Measurements from ENCODE around the gene IL25.

The IL25 gene

DNA sequence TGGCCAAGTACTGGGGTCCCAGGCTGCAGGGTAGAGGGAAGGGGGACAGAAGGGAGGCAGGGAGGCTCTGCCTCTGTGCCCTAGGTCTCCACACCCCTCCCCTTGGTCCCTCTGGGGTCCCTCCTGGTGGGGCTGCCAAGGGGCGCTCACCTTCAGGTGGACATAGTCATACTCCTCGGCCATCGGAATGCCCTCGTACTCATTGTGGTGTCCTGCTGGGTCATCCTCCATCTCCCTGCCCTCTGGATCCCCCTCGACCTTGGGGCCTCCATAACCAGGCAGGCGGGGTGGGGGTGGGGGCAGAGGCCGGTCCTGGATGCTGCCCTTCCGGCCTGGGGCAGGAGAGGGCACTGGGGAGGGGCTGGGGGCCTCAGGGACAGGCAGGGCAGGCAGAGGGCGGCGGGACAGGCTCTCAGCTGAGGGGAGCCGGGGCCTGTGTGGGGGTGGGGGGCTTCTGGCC is 13.4 kb upstream of the IL25 start:
- no peak overlapping the region for H2AFZ ChIP-seq (ENCODE audit: low read length)
- no peaks in the 10 kb centered on the region for H3F3A ChIP-seq (ENCODE audit: insufficient read depth, low read length)
- no peak overlapping the region for H3K9ac ChIP-seq (ENCODE audit: low read length)
- H3K4me1 ChIP-seq (ENCODE audit: insufficient read depth, low read length, severe bottlenecking), result no peaks in the 10 kb centered on the region
- no peak overlapping the region for H3K27ac ChIP-seq (ENCODE audit: low read depth, low read length, poor library complexity, severe bottlenecking)
- H3K79me2 ChIP-seq (ENCODE audit: insufficient read depth, low read length), result no peaks in the 10 kb centered on the region
- no peaks in the 10 kb centered on the region for H3K9me3 ChIP-seq (ENCODE audit: low read length)
- H3K9me2 ChIP-seq (ENCODE audit: low read depth, low read length), result no peaks in the 10 kb centered on the region
- TF ChIP-seq EZH2 (IDR thresholded peaks at IDR 0.05; ENCODE audit: borderline replicate concordance, low read length), result no peak
- TF ChIP-seq CTCF (IDR thresholded peaks at IDR 0.05; ENCODE audit: low read length), result no peak
- H3K36me3 ChIP-seq (ENCODE audit: insufficient read depth, low read length), result no peaks in the 10 kb centered on the region
- no peaks in the 10 kb centered on the region for H4K20me1 ChIP-seq (ENCODE audit: insufficient read depth, low read length)
- no peak overlapping the region for H3K4me3 ChIP-seq (ENCODE audit: low read depth, low read length, poor library complexity, severe bottlenecking)
- no peak overlapping the region for H3K4me2 ChIP-seq (ENCODE audit: low read length)
- peaks cover 5% of the 10 kb centered on the region; the same call in 1 of the 2 replicates for H3K27me3 ChIP-seq (ENCODE audit: insufficient read depth, low read length)

DNA sequence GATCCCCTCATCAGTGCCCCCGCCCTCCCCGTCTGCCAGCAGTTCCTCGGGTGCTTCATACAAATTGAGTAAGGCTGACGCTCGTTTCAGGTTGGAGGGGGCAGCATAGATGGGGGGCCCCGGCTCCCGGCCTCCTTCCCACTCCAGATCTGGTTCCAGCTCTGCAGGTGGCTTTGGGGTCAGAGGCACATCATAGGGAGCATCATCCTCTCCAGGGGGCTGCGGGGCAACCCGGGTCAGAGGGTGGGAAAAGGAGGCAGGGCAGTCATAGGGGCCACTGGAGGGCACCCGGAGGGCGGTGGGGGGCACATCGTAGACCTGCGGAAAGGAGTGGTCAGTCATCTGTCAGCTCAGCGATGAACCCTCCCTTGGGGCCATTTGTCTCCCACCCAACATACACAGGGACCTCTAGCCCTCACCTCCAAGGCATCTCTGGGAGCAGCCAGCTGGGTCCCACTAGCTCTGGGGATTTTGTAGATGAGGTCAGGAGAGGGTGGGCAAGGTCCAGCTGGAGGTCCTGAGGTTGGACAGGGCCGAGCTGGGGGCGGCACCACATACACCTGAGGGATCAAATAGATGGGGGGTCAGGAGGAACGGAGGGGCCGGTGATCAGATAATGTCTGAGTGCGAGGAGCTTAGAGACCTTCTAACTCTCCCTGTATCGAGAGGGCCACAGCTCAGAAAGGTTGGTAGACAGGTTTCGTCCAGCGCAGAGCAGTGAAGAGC is 12.7 kb upstream of the IL25 start:
- Histone ChIP-seq H3K27ac (ENCODE audit: low read depth, low read length, poor library complexity, severe bottlenecking) (no peak overlapping the region), H3F3A (ENCODE audit: insufficient read depth, low read length) (no peaks in the 10 kb centered on the region), H3K4me1 (ENCODE audit: insufficient read depth, low read length, severe bottlenecking) (no peaks in the 10 kb centered on the region), H3K9ac (ENCODE audit: low read length) (no peak overlapping the region), H4K20me1 (ENCODE audit: insufficient read depth, low read length) (no peaks in the 10 kb centered on the region), H3K9me2 (ENCODE audit: low read depth, low read length) (no peaks in the 10 kb centered on the region), H3K27me3 (ENCODE audit: insufficient read depth, low read length) (peaks cover 5% of the 10 kb centered on the region; the same call in 1 of the 2 replicates), H2AFZ (ENCODE audit: low read length) (no peak overlapping the region), H3K4me3 (ENCODE audit: low read depth, low read length, poor library complexity, severe bottlenecking) (no peak overlapping the region), H3K79me2 (ENCODE audit: insufficient read depth, low read length) (no peaks in the 10 kb centered on the region), H3K4me2 (ENCODE audit: low read length) (no peak overlapping the region), H3K9me3 (ENCODE audit: low read length) (no peaks in the 10 kb centered on the region), H3K36me3 (ENCODE audit: insufficient read depth, low read length) (no peaks in the 10 kb centered on the region)
- no peak for TF ChIP-seq CTCF (IDR thresholded peaks at IDR 0.05; ENCODE audit: low read length)
- TF ChIP-seq EZH2 (IDR thresholded peaks at IDR 0.05; ENCODE audit: borderline replicate concordance, low read length), result no peak

GRCh38 chr14:23360496-23360895 is 12.1 kb upstream of the IL25 start:
- Histone ChIP-seq H3K79me2 (ENCODE audit: insufficient read depth, low read length) (no peaks in the 10 kb centered on the region), H3K4me1 (ENCODE audit: insufficient read depth, low read length, severe bottlenecking) (no peaks in the 10 kb centered on the region), H3K9me2 (ENCODE audit: low read depth, low read length) (no peaks in the 10 kb centered on the region), H4K20me1 (ENCODE audit: insufficient read depth, low read length) (no peaks in the 10 kb centered on the region), H2AFZ (ENCODE audit: low read length) (no peak overlapping the region), H3F3A (ENCODE audit: insufficient read depth, low read length) (no peaks in the 10 kb centered on the region), H3K9ac (ENCODE audit: low read length) (no peak overlapping the region), H3K27me3 (ENCODE audit: insufficient read depth, low read length) (peaks cover 5% of the 10 kb centered on the region; the same call in 1 of the 2 replicates), H3K9me3 (ENCODE audit: low read length) (no peaks in the 10 kb centered on the region), H3K36me3 (ENCODE audit: insufficient read depth, low read length) (no peaks in the 10 kb centered on the region), H3K4me2 (ENCODE audit: low read length) (no peak overlapping the region), H3K27ac (ENCODE audit: low read depth, low read length, poor library complexity, severe bottlenecking) (no peak overlapping the region), H3K4me3 (ENCODE audit: low read depth, low read length, poor library complexity, severe bottlenecking) (no peak overlapping the region)
- TF ChIP-seq CTCF (IDR thresholded peaks at IDR 0.05; ENCODE audit: low read length) (no peak), EZH2 (IDR thresholded peaks at IDR 0.05; ENCODE audit: borderline replicate concordance, low read length) (no peak)

Data from OCI-LY1 (cell line).